Neural crest cell (in vitro differentiated cells): Measurements from ENCODE around the gene MIPOL1. TPM values are rescaled to one million over a fixed set of nuclear protein-coding genes. Genes with fewer than 3 reads are reported as not detected.

Experiments
- DNase-seq: peaks from one replicate; pipeline ENCODE4 v3.0.0; 2021; ENCODE audit warnings: low read depth, mixed read lengths, low spot score
- H3K27ac Mint-ChIP-seq: one replicate; pipeline ENCODE4 v1.8.0; 2021; ENCODE audit warnings: mild to moderate bottlenecking, mixed read lengths; ENCODE audit not compliant: unreplicated experiment
- H3K27me3 Mint-ChIP-seq: 2 replicates; pipeline ENCODE4 v1.8.0; 2021; ENCODE audit warnings: low read depth, mild to moderate bottlenecking, mixed read lengths
- H3K36me3 Mint-ChIP-seq: 2 replicates; pipeline ENCODE4 v1.8.0; 2021; ENCODE audit warnings: low read depth, mild to moderate bottlenecking, mixed read lengths
- H3K4me1 Mint-ChIP-seq: 2 replicates; pipeline ENCODE4 v1.8.0; 2021; ENCODE audit warnings: mixed read lengths
- H3K4me3 Mint-ChIP-seq: one replicate; pipeline ENCODE4 v1.8.0; 2021; ENCODE audit warnings: mild to moderate bottlenecking, mixed read lengths
- H3K9me3 Mint-ChIP-seq: 2 replicates; pipeline ENCODE4 v1.8.0; 2021; ENCODE audit warnings: mixed read lengths
- CTCF ChIP-seq: fragments of 200-600 bp; sonication (generic); conservative IDR thresholded peaks from 2 replicates; pipeline ENCODE4 v1.5.0; 2021; ENCODE audit warnings: antibody characterized with exemption, mild to moderate bottlenecking
- total RNA-seq: library from RNA; stranded (reverse); gene quantifications from 2 replicates; pipeline ENCODE4 v1.2.1, GENCODE V29; 2021

The MIPOL1 gene
- total RNA-seq, 1 donor from 2014 or later: 16.6 TPM

- Mint-ChIP-seq H3K4me1 (peaks cover 32% of the 10 kb centered on the region), H3K9me3 (no peaks in the 10 kb centered on the region), H3K36me3 (peaks cover 3% of the 10 kb centered on the region), H3K27me3 (peaks cover 95% of the 10 kb centered on the region), H3K27ac (no peak overlapping the region), H3K4me3 (peak overlapping the region; percentile 70)
- no peak for TF ChIP-seq CTCF
- DNase-seq: no peak
Observed at GRCh38 chr14:37592482-37593408, 395.0 kb downstream of the MIPOL1 start.

- DNase-seq: no peak
- Mint-ChIP-seq H3K27ac (no peak overlapping the region), H3K36me3 (no peaks in the 10 kb centered on the region), H3K4me1 (peaks cover 30% of the 10 kb centered on the region), H3K4me3 (peak overlapping the region; percentile 70), H3K27me3 (peaks cover 95% of the 10 kb centered on the region), H3K9me3 (no peaks in the 10 kb centered on the region)
- no peak for TF ChIP-seq CTCF
Observed at GRCh38 chr14:37593511-37594237, 395.9 kb downstream of the MIPOL1 start.

- peaks cover 27% of the 10 kb centered on the region for H3K4me1 Mint-ChIP-seq
- TF ChIP-seq CTCF: peak; percentile 96
- H3K27ac Mint-ChIP-seq: no peak overlapping the region
- H3K4me3 Mint-ChIP-seq: peak overlapping the region; percentile 70
- peaks cover 95% of the 10 kb centered on the region for H3K27me3 Mint-ChIP-seq
- peak; percentile 82 for DNase-seq
- no peaks in the 10 kb centered on the region for H3K36me3 Mint-ChIP-seq
- no peaks in the 10 kb centered on the region for H3K9me3 Mint-ChIP-seq
Observed at GRCh38 chr14:37594238-37594970, 396.7 kb downstream of the MIPOL1 start.

GRCh38 chr14:37594971-37595808 is 397.5 kb downstream of the MIPOL1 start, which contains the start of the genes FOXA1 and TTC6:
Gene FOXA1 (minus strand): TSS chr14:37595249. CDS start chr14:37594972, 277 bp downstream.
Gene TTC6 (plus strand): TSS chr14:37595629. CDS start chr14:37622065, 26,436 bp downstream.
- no peaks in the 10 kb centered on the region for H3K9me3 Mint-ChIP-seq
- peak within 1 kb of the TSS; percentile 71 for H3K4me3 Mint-ChIP-seq
- H3K4me1 Mint-ChIP-seq: peaks cover 33% of the 10 kb centered on the region
- peaks cover 96% of the 10 kb centered on the region for H3K27me3 Mint-ChIP-seq
- no peak for TF ChIP-seq CTCF
- DNase-seq: no peak
- H3K27ac Mint-ChIP-seq: no peak within 1 kb of the TSS
- H3K36me3 Mint-ChIP-seq: no peaks in the 10 kb centered on the region
